Measurements from ENCODE around the gene PTPN1.
"Not testable (repeated sequence)": the region's sequence is repeated elsewhere in the genome, so short reads cannot be mapped to it uniquely, and the experiment has no call there.

The PTPN1 gene

DNA sequence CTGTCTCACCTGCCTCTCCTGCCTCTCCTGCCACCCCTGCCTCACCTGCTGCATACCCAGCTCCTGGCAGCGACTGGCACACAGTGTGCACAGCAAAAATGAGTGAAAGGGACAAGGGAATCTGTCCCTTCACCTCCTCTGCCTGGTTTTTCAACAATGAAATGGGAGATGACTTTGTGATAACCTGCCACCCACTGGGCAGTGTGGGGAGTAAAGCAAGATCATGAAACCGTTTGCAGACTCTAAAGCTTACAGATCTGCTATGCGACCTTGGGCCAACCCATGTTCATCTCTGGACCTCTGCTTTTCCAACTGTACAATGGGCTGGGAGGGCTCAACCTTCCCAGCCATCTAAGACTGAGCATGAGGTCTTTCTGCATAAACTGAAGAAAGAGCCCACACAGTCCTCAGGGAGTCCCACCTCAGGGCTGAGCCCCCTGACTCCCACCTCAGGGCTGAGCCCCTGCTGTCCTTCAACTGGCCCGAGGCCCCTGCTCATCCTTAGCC, 100.1 kb downstream of the PTPN1 start:
- no peak for DNase-seq (ENCODE audit: low read depth)

DNA sequence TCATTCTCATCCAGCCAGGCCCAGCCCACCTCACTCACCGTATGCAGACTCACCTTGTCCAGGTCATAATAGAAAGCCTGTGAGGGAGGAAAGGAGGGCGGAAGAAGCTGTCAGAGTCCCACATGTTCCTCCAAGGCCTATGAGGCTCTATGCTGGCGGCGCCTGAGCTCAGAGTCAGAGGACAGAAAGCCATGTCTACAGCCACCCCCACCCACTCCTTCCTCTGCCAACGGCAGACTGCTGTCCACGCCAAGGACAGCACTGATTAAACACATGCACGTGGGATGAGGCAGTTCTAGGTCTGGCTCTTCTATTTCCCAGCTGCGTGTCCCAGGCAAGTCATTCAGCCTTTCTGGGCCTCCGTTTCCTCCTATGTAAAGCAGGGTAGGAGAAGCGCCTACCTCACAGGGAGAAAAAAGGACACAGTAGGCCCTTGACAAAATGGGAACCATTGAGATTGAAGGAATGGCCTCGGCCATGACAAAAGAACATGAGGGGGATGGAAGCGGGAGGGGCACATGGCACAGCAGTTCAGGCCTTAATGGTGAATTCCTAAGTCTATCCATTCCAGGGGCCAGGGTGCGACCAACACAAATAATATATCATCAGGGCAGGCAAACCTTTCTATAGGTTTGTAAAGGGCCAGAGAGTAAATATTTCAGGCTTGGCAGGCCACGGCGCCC, 101.1 kb downstream of the PTPN1 start:
- DNase-seq (ENCODE audit: low read depth): no peak

DNA sequence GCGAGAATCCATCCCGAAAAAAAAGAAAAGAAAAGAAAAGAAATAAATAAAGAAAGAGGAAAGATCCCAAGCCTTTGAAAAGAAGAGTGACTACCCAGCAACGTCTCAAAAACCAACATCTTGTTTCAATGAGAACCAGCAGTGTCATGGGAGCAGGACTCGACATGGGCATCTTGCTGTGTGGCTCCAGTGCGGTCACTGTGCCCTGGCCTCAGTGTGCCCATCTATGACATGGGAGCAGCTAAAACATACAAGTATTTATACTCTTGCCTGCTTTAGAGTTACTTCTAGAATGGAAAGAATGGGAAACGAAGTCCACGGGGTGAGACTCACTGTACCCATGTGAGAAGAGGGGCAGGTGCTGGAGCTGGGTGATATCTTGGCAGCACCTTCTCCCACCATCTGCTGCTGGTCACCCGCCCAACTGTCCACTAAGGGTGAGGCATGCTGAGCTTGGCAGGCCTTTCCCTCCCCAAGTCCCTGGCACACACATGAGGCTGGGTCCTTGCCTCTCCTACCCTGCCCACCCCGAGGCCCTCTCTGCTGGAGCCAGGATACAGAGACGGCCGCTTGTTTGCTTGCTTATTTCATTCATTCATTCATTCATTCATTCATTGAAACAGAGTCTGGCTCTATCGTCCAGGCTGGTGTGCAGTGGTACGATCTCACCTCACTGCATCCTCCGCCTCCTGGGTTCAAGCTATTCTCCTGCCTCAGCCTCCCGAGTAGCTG, 103.4 kb downstream of the PTPN1 start:
- DNase-seq (ENCODE audit: low read depth): no peak

DNA sequence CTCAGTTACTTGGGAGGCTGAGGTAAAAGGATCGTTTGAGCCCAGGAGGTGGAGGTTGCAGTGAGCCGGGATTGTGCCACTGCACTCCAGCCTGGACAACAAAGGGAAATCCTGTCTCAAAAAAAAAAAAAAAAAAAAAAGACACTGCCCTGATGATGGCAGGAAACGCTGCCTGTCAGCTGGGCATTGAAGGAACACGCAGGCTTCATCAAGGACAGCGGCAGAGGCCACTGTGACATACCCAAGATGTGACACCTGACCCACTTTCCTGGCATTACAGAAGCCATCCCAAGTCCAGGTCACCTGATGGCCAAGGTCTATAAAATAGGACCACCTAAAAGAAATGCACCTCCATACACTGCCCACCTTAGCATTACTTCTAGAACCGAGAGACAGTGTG, 105.2 kb downstream of the PTPN1 start:
- DNase-seq (ENCODE audit: low read depth): no peak

DNA sequence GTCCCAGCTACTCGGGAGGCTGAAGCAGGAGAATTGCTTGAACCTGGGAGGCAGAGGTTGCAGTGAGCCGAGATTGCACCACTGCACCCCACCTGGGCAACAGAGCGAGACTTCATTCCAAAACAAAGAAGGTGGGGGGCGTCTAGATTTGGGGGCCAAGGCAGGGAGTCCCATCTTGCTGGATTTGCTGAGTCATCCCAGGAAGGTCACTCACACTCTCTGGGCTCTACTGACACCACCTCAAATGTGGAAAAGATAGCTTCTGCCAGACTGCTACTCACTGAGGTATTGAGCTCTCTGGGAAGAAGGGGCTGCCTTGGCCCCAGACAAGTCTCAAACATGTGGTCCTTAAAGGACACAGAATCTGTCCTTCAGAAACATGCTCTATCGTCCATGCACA, 106.8 kb downstream of the PTPN1 start:
- DNase-seq (ENCODE audit: low read depth): no peak

DNA sequence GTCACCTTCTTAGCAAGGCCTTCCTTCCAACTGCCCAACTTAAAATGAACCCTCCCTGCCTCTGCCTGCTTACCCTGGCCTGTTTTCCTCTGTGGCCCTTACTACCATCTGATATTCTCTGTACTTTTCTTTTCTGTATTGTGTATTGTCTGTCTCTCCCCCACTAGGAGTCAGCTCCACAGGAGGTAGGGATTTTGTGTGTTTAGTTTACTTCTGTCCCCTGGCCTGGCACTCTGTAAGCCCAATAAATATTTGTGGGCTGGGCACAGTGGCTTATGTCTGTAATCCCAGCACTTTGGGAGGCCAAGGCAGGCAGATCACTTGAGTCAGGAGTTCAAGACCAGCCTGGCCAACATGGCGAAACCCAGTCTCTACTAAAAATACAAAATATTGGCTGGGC, 108.4 kb downstream of the PTPN1 start:
- DNase-seq (ENCODE audit: low read depth): no peak

DNA sequence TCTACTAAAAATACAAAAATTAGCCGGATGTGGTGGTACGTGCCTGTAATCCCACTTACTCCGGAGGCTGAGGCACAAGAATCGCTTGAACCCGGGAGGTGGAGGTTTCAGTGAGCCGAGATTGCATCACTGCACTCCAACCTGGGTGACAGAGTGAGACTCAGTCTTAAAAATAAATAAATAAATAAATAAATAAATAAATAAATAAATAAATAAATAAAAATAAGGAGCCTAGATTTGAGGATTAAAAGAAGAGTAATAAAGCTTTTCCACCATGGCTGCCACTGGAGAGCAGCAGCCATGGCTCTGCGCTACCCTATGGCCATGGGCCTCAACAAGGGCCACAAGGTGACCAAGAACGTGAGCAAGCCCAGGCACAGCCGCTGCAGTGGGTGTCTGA, 110.3 kb downstream of the PTPN1 start:
- not testable (repeated sequence) for DNase-seq (ENCODE audit: low read depth)

DNA sequence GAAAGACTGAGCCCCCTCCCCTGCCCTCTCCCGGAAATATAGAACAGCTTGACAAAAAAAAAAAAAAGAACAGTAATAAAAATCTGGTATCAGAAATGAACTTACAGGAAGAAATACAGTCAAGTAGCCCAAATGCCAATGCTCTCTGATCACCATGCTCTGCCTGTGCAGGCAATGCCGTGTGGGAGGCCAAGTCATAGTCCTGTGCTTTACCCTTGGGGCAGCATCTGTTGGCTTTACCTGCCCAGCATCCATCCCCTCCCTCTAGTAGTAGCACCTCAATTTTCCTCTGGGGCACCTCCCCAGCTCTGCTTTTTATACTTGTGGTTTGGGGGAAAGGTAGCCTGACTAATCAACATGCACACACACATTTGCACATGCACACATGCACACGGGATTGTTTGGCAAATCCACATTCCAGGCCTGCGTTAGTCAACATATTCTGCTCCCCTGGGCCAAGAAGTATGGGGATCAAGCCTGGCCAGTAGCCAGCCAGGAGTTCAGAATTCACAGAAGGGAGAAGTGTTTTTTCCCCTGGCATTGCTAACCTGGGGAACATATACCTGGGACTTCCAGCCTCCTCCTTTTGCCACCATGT, 111.0 kb downstream of the PTPN1 start:
- DNase-seq (ENCODE audit: low read depth): no peak

DNA sequence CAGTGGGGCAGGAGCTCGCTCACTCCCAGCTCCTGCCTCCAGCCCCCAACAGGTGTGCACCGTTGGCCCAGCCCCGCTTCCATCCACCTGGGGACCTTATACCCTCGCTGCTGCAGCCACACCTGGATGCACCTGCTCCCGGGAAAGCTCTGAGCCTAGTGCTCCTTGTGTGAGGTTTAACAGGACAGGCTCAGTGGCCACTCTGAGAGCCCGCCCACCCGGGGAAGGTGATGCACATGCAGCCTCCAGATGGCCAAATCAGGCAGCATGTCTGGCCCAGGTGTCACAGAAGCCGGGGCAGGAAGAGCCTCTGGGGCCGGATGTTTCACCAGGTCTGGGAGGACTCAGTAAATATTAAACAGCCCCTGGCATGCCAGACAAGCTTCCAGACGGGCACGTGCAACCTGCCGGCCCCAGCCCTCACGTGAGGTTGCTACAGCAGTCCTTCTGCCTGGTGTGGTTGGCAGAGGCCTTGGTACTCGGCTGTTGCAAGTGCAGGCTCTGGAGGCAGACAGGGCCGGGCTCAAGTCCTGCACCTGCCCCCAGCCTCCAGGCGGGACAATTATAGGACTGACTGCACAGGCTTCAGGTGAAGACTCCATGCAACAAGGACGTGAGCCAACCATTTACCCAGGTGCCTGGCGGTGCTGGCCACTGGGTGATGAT, 114.3 kb downstream of the PTPN1 start:
- DNase-seq (ENCODE audit: low read depth): no peak

DNA sequence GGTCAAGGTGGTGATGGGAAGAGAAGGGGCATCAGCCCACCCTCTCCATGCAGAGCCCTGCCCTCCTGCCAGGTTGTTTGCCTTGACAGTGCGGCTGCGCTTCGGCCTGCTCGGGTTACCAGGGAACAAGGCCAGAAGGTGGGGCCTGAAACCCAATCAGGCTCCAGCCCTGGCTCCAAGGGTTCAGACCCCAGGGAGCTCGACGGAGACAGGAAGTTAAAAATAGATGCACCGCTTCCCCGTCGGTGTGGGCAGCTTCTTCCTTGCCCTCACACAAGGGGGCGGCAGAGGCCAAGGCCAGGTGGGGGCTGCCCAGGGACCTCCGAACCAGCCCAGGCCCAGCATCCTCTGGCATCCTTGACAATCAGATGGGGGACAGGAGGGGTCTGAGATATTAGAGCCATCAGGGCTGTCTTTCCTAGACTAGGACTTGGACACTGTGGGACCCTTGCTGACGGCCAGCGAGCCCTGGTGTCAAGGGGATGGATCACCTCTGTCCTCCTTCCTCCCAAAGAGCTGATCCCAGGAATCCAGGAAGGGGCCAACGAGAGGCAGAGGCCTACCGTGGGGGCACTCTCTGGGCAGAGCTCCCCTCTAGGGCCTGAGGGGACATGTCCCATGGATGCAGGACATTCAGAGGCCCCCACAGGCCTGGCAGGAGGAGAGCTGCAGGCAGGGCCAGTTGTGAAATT, 115.9 kb downstream of the PTPN1 start:
- no peak for DNase-seq (ENCODE audit: low read depth)

DNA sequence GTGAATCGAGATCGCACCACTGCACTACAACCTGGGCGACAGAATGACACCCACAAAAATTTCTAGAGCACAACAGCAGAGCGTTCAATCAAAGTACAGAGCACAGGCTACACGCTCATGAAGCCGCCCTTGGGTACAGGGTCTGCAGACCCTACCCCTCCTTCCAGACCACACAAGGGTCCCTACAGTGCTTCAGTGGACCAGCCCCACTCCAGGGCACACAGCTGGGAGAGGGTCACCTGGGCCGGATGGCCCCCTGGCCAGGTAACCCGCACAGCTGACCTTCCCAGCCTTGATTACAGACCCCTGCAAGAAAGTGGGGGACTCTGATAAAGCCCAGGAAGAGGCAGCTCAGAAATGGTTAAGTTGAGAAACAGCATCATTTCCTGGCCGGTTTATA, 117.6 kb downstream of the PTPN1 start:
- DNase-seq (ENCODE audit: low read depth): no peak

DNA sequence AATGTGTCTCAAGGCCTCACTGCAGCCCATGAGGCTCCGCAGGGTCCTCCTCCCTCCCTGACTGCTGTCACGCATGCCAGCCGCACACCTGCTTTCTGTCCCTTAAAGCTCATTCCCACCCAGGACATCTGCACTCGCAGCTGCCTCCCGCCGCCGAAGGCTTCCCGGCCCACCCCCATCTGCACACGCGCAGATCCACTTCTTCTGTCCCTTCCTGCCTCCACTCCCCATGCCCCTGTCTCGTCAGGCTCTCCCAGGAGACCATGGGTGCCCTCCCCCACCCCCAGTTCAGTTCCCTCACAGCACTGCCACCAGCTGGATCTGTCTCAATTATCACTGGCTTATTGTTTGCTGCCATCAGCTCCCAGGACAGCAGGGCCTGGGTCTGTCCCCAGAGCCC, 118.1 kb downstream of the PTPN1 start:
- no peak for DNase-seq (ENCODE audit: low read depth)

DNA sequence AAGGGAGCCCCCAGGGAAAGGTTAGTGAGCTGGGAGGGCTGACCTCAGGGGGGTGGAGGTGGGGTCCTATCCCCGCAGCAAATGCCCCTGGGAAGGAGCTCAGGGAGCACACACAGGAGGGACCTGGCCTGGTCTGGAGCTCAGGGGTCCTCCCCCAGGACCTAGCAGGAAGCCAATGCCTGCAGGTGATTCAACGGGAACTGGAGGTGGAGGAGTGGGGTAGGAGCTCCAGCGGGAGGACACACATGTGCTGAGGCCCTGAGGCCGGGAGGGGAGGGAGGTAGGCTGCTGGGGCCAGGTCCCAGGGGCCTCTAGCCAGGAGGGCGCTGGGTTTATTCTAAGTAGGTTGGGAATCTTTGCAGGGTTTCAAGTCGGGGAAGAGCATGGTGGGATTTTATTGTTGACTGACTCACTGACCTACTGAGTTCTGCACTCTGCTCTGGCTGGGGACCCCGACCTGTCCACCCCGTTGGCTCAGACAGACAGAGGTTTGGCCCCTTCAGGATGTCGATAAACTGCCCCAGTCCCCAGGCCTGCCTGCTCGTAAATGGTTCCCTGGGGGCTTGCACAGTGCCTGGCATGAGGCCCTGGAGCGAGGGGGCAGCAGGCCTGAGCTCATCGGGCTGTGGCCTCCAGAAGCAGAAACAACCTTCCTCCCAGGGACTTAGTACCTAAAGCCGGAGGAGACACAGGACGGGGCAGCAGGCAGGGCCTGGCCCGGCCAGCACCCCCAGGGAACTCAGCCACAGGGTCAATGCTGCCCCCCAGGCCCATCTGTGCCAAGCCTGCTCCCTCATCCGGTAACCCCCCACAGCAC, 118.9 kb downstream of the PTPN1 start:
- DNase-seq (ENCODE audit: low read depth): no peak

DNA sequence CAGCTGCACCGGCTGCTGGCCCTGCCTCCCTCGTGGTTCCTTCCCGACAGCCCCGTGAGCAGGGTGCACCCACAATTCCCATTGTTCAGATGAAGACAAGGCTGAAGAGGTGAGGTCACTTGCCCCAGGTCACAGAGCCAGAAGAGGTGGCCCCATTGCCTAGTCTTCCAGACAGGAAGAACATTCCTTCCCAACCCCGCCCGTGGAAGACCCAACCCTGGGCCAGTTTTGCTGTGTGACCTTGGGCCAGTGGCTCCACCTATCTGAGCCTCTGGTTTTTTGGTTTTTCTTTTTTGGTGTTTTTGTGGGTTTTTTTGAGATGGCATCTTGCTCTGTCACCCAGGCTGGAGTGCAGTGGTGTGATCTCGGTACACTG, 119.5 kb downstream of the PTPN1 start:
- DNase-seq (ENCODE audit: low read depth): no peak

DNA sequence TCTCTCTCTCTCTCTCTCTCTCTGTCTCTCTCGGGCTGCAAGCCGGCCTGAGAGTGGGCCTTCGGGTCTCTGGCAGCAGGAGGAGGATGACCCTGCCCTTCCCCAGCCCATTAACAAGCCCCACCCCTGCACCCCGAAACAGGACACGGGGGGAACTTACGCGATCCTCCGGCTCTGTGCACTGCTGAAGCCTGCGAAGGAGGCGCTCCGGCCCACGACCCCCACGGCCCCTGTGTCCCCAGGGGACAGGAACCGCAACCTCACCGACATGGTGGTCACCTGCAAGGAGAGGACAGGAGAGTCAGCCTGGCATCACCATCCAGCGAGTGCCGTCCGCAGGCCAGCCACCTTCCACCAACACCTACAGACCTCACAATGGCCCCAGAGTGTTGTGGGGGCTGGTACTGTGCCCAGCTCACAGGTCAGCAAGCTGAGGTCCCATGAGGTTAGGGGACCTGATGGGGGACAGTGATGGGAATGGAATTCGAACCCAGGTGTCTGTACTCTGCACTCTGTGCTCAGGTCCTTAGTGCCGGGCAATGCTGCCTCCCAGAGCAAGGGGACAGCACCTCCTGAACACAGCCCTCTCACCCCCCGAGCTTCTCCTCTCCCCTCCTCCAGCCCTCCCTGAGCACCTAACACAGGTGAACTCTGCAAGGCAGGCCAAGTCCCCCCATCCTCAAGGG, 120.5 kb downstream of the PTPN1 start:
- DNase-seq (ENCODE audit: low read depth): no peak

DNA sequence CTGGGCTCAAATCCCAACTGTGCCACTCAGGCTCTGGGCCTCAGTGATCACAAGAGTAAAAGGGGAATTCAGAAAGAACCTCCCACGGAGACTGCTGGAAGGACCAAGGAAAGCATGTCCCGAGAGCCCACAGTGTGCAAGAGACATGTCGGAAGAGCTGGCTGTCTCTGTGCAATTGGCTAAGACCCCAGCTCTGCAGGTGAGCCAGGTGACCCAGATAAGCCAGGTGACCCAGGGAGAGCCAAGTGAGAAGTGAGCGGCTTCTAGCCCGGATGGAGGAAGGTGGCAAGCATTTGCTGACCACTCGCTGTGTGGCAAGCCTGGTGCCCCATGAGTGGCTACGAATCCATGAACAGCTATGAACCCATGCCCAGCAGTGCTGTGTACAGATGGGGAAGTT, 122.1 kb downstream of the PTPN1 start:
- DNase-seq (ENCODE audit: low read depth): no peak

DNA sequence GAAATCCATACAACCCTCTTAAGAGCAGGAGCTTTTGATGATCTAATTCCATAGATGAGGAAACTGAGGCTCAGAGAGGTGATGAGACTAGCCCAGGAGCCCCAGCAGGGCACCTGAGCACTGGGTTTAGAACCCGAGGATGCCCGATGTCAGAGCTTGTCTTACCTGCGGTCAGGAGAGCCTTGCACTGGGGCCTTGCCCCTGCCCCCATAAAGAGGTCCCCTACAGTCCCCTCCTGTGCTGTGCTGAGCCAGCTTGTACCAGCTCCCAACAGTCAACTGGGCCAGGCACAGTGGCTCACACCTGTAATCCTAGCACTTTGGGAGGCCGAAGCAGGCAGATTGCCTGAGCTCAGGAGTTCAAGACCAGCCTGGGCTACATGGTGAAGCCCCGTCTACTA, 122.5 kb downstream of the PTPN1 start:
- DNase-seq (ENCODE audit: low read depth): no peak

DNA sequence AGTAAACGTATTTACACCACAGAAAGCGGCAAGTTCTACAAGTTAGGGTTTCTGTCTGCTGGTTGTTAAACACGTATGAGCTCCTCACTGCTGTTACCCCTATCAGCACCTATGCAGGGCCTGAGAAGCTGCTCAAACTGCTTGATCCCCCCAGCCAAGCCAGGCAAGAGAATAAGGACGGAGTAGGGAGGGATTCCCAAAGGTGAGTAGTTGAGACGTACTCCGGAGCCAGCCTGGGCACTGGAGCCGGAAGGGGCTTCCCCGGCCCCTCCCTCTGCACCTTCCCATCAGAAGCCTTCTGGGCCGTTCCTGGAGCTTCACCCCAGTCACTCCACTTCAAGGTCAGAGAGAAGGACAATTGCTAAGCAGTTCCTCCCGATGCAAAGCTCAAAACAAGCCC, 123.2 kb downstream of the PTPN1 start:
- DNase-seq (ENCODE audit: low read depth): no peak

DNA sequence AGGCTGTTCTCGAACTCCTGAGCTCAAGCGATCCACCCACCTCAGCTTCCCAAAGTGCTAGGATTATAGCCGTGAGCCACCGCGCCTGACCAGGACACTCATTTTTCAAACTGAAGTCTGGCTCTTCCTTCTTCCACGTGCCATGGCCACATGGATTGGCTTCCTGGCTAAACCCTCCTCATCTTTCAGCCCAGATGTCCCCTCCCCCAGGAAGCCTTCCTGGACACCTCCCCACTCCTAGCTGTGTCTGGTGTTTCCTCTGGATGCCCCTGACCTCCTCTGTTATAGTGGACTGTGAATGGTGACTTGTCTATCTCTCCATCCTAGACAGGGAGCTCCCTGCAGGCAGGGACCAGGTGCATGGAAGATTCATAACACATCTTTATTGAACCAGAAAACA, 124.0 kb downstream of the PTPN1 start:
- DNase-seq (ENCODE audit: low read depth): no peak

Measured in activated T-helper 9 cell treated with anti-CD3 and anti-CD28 coated beads, Interleukin-2, amount 50 U/mL, for 16 hours (primary cell).